Measurements from ENCODE around the gene PTPRO.

The PTPRO gene

GRCh38 chr12:15574353-15574752, 252.0 kb downstream of the PTPRO start:
- no peak for DNase-seq

- no peak for DNase-seq
These were observed 253.6 kb downstream of the PTPRO start for GRCh38 chr12:15575671-15576541.

DNA sequence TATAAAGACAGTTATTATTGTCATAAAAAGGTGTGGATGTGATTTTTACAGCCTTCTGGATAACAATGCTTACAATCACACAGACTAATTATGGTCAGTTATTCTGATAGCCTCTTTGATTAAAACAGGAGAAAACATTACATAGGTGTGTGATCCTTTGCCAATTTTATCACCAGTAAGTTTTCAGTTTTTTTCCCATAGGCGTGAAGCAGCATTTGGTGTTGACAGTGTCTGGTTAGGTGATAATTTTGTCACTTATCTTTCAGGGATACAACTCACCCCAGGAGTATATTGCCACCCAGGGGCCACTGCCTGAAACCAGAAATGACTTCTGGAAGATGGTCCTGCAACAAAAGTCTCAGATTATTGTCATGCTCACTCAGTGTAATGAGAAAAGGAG, 258.1 kb downstream of the PTPRO start:
- DNase-seq, result peak; percentile 26

DNA sequence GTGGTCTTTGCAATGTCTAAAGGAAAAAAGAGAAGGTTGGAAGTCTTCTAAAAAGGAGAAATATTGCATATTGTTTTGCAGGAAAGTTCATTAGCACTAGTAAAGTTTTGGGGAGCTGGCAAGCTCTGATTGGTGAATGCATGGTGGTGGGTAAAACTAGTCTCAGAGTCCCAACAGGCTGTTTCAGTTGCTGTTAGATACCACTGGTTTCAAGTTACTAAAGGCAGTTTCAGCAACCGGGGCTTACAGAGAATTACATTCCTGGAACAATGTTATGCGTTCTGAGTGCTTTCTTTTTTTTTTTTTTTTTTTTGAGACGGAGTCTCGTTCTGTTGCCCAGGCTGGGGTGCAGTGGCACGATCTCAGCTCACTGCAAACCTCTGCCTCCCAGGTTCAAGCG, 258.7 kb downstream of the PTPRO start:
- no peak for DNase-seq

DNA sequence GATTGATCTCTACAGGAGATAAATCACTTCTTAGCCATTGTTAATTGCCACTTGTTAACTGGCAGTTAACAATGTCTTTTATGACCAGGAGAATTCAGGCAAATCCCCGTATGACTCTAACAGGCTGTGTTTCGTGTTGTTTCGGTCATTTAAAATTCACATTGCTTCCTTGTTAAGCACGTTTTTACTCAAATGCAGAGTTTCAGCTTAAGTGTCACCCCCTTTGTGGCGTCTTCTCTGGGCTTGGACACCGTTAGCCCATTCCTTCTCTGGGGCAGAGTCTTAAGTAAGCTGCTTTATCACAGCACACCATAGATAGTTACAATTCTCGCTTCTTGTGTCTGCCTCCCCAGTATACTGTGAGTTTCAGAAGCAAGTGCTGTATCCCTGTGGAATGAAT, 261.5 kb downstream of the PTPRO start:
- no peak for DNase-seq

DNA sequence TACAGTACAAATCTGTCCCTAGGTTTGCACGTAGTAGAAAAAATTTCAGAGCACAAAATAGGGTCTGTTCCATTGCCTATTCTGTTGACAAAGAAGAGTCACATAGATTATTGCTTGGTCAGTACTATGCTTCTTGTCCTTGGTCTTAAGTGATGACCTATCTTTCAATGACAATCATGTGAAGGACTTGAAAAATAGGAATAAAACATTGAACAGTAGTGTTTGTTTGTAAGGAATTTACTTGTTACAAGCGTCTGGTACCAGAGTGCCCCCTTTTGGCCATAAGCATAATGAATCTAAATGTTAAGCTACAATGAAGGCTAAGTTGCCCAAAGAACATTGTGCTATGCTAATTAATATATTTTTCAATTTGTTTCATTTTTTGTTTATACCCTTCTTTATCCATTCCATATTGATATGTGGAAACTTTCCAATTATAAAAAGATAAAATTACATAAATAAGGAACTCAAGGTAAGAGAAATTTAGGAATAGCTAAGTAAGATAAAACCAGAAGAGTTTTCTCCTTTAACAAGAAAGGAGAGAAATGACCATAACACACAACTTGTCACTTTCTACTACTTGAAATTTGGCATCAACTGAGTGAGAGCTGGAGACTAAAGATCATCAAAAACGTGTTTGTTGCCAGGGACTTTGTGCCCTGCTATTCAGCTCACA, 262.2 kb downstream of the PTPRO start:
- no peak for DNase-seq

- DNase-seq, result no peak
These were observed 267.2 kb downstream of the PTPRO start for GRCh38 chr12:15589328-15590032.

- peak; percentile 42 for DNase-seq
These were observed 268.0 kb downstream of the PTPRO start for GRCh38 chr12:15590180-15590826.

DNA sequence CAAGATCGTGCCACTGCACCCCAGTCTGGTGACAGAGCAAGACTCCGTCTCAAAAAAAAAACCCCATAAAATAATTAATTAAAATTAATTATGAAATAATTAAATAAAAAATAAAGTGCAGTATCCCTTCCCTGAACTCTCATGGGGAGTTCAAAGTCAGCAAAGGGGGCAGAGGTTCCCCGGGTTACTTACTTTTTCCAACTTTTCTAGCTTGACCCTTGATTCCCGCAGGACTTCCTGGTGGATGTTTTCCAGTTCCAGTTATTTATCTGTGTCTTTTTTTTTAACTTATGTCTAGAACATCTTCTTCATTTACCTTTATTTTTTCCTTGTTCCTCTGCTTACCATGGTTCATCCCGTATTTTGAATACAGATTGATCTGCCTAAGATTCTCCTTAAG, 269.5 kb downstream of the PTPRO start:
- DNase-seq, result no peak

- no peak for DNase-seq
These were observed 270.6 kb downstream of the PTPRO start for GRCh38 chr12:15592934-15593333.

GRCh38 chr12:15596174-15596573, 273.9 kb downstream of the PTPRO start:
- DNase-seq, result no peak

DNA sequence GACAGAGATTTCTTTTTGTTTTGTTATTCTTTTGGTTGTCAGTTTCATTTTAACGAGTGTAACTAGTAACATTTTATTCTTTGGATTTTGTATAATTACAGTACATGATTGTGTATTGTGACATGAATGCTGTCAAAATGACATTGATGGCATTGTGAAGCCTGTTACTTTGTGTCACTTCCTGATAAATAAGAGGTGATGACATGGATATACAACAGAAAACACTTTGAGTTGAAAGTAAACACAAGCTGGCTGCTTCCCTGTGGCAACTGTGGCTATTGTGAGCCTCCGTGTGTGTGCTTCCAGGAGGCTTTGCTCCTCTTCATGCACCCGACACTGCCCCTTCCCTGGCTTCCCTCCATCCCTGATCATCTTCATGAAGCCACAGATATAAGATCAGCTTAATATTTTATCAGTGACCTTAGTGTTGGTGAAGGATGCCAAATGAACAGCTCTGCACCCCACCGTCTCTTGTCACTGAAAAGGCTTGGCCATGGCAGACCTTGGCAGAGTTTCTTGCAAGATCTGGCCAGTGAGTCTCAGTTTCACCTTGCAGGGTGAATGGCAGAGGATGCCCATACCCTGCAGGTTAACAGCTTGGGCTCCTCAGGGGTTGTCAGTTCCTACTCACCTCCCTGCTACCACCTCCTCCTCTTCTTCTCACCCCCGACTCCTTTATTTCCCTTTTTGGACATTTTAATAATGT, 275.0 kb downstream of the PTPRO start:
- no peak for DNase-seq

DNA sequence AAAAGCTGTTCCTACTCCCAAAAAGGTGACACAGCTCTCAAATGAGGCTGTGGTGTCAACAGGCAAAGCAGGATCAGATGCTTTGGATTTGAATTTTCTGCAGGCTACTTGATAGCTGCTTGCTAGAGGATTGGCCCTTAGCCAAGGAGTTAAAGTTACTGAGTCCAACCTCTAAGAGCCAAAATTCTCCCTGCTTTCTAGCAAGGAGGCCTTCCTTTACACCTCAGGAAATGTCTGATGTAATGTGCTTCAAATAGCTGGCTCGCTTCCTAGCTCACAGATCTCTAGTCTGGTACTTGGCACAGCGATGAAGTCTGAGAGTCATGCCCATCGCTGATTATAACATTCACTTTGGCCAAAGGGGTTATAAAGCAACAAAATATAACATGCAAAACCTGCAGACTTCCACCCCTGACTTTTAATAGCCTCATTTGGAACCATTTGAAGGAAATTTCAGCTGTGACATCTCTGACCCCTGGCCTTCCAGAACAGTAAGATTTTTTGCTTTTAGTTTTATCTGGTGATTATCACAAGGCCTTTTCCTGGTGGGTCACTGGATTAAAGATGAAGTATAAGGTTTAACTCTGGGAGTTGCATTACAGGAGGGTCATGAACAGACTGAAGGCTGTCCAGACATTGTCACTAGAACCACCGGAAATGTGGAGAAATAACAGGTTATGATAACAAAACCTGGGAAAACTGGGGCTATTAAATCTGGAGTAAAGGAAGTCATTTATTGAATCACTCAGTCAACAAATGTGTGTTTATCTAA, 277.1 kb downstream of the PTPRO start:
- DNase-seq, result no peak

GRCh38 chr12:15600223-15600935, 278.1 kb downstream of the PTPRO start:
- no peak for DNase-seq

DNA sequence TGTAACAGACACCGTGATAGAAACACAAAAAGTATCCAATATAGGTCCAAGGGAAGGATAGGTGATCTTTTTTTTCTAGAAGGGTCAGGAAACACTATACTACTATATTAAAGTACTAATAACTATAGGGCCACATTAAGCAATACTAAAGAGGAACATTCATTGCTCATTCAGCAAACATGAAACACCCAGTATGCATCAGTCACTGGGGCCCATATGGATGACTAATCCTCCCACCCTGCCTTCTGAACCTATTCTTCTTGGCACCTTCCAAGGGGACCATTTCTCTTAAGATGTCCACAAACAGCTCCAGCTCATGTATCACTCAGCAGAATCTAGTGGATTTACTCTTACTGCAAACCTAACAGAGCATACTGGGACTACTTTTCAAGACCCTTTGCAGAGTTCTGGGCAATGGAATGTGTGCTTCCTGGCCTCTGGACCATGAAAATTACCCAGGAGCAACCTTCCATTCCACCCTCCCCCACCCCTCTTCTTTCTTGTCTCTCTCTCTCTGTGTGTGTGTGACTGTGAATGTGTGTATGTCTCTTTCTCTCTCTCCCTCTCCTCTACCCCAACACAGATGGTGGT, 279.0 kb downstream of the PTPRO start:
- no peak for DNase-seq

DNA sequence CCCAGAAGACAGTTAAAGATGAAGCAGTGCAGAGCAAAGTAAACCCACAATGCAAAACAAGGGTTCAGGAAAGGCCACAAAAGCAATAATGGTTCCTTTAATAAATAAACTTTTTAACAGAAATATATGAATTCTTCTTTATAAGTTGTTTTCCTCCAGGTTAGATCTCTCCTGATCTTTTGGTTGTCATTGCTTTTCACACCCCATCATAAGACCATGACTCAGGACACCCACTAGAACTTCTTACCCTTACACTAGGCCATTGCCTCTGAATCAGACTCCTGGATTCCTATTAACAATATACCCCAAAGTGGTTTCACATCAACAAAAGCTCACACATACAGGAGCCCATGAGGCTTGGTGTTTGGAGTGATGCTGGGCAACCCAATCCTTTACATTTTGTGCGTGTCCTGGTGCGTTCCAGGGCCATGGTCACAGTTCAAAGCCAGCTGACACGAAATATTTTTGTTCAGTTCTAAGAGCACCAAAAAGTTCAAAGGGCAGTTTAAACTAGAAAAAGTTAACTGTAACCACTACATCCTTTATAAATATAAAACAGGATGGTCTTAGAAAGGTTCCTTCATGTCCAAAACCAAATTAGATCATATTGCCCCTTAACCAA, 279.9 kb downstream of the PTPRO start:
- no peak for DNase-seq

DNA sequence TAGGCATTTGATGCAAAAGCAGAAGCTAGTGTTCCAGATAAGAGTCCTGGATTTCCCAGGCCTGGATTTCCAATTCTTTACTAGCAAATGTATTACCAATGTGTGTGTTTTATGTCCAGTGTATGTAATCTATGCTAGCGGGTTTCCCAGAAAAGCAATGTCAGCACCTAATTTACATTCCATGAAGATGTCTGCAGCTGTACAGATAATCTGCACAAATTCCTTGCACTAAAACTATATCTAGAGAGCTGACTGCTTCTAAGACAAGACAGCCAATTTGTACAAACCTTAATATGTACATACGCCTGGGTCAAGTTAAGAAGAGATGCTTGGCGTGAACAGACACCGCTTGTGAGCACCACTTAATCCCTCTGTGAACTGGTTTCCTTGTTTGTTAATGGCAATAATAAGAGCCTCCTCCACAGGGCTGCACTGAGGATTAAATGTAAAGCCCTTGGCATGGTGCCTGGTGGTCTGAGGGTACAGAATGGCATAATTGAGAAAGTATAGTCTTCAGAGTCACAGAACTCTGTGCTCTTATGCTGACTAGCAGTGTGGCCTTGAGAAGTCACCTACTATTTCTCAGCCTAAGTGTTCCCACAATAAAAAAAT, 281.3 kb downstream of the PTPRO start:
- no peak for DNase-seq

- no peak for DNase-seq
These were observed 283.7 kb downstream of the PTPRO start for GRCh38 chr12:15605881-15606590.

DNA sequence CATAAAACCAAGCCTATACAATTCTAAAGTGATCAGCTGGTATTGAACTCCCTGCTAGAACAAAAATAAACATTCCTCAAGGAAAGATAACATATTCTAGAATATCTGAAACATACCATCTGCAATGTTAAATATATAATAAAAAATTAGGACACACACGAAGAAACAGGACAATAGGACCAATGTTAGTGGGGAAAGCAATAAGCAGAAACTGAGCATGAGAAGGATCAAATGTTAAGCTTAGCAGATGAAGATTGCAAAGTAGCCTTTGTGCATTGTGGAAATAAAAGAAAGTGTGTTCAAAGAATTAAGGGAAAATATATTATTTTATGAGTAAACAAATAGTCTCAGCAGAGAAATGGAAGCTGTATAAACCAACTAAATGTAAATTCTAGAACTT, 286.1 kb downstream of the PTPRO start:
- no peak for DNase-seq
